ENCODE results near the gene ABCB9. TPM values are rescaled to one million over a fixed set of nuclear protein-coding genes. Genes with fewer than 3 reads are reported as not detected.

ABCB9 gene
- total and polyA plus RNA-seq, 2 of the 8 experiments (the other 6 are each of a cell fraction or from before 2014, with no cell fraction given): 3.8 to 8.0 TPM

GRCh38 chr12:122963941-122964265, 2.4 kb downstream of the ABCB9 start:
- POLR2A ChIA-PET (ENCODE audit: partially characterized antibody): interaction anchor here (0.9 kb wide), 1 partner anchor 16 kb away, joined by 3 read pairs; no protein-coding TSS in a partner anchor

More at GRCh38 chr12:122963941-122964265, 2.4 kb downstream of the ABCB9 start:
- Histone ChIP-seq H2BK15ac (ENCODE audit: low read length) (no peak overlapping the region), H2BK5ac (ENCODE audit: low read depth, low read length) (no peak overlapping the region), H4K8ac (ENCODE audit: extremely low read depth, insufficient read depth, low read length) (no peak overlapping the region; the same call in 1 of the 2 replicates), H3K9me3 (ENCODE audit: insufficient read depth in 2 of 2, low read depth in 1 of 2, low read length in 1 of 2) (no peaks in the 10 kb centered on the region), H3K56ac (replicated peaks; ENCODE audit: insufficient read length, low read depth, low read length) (no peak overlapping the region), H2AK5ac (ENCODE audit: low read depth, low read length) (no peak overlapping the region), H3K79me1 (ENCODE audit: low read depth, low read length) (no peaks in the 10 kb centered on the region), H4K5ac (ENCODE audit: insufficient read length, low read depth, low read length) (no peak overlapping the region), H3K9ac (replicated peaks in 1 of 4; ENCODE audit: extremely low read depth in 1 of 4, low read depth in 3 of 4, low read length in 3 of 4) (no peak overlapping the region), H2BK20ac (ENCODE audit: low read length) (no peak overlapping the region), H4K91ac (replicated peaks; ENCODE audit: insufficient read length, low read length) (no peak overlapping the region), H3K36me3 (ENCODE audit: control insufficient read depth in 2 of 4, insufficient read depth in 4 of 4, low read length in 3 of 4) (peaks cover 0 to 3% (median 0%) of the 10 kb centered on the region in 4 experiments; a peak in 1 of 8 replicates), H4K20me1 (replicated peaks in 1 of 2; ENCODE audit: control insufficient read depth in 1 of 2, insufficient read depth in 2 of 2, low read length in 2 of 2) (peaks cover 5 to 13% of the 10 kb centered on the region in 2 experiments), H3K27me3 (replicated peaks in 1 of 4; ENCODE audit: control insufficient read depth in 3 of 4, extremely low read depth in 1 of 4, insufficient read depth in 3 of 4, low read length in 3 of 4) (no peaks in the 10 kb centered on the region), H3K4ac (replicated peaks; ENCODE audit: insufficient read length, low read depth, low read length) (no peak overlapping the region), H2AFZ (ENCODE audit: low read length) (no peak overlapping the region), H3K4me3 (ENCODE audit: extremely low read depth in 1 of 4, insufficient read depth in 2 of 4, low read depth in 3 of 4, low read length in 4 of 4) (no peak overlapping the region), H3K79me2 (ENCODE audit: control insufficient read depth in 1 of 2, insufficient read depth in 2 of 2, low read length in 2 of 2) (no peaks in the 10 kb centered on the region), H3K23ac (ENCODE audit: insufficient read length) (no peak overlapping the region), H2BK120ac (replicated peaks; ENCODE audit: low read depth, low read length) (no peak overlapping the region), H3K14ac (ENCODE audit: insufficient read length) (no peak overlapping the region), H2BK12ac (ENCODE audit: low read depth, low read length) (no peak overlapping the region), H3K23me2 (ENCODE audit: low read depth, low read length) (peaks cover 3% of the 10 kb centered on the region; the same call in 1 of the 2 replicates), H3K4me1 (replicated peaks in 1 of 4; ENCODE audit: control insufficient read depth in 3 of 4, insufficient read depth in 4 of 4, low read length in 3 of 4) (peaks cover 4 to 5% (median 5%) of the 10 kb centered on the region in 4 experiments; a peak in 6 of 7 replicates), H3K27ac (ENCODE audit: low read depth, low read length) (no peak overlapping the region), H3K4me2 (ENCODE audit: insufficient read depth in 1 of 2, low read depth in 2 of 2, low read length in 2 of 2) (no peak overlapping the region), H3K18ac (ENCODE audit: extremely low read depth, low read length) (no peak overlapping the region)
- DNase-seq (ENCODE audit: low read depth in 1 of 2, low spot score in 2 of 2) (no peak), FAIRE-seq (no peak)
- 88% methylated on average over 4 of the region's 8 CpGs; no CpG with 5 or more reads in 1 of the 2 experiments for WGBS, 2 experiments (ENCODE audit: extremely low coverage in 1 of 2, insufficient coverage in 1 of 2, insufficient read length in 1 of 2, insufficient replicate concordance in 2 of 2, low coverage in 1 of 2, low lambda C conversion rate in 2 of 2, missing lambda C conversion rate in 1 of 2)
- no peak for TF ChIP-seq EGR1 (IDR thresholded peaks at IDR 0.05; ENCODE audit: borderline replicate concordance, low read depth, low read length)
- no peak for TF ChIP-seq TCF12 (IDR thresholded peaks at IDR 0.05; ENCODE audit: low read depth, low read length)
- TF ChIP-seq CREB1 (IDR thresholded peaks at IDR 0.05): no peak
- TF ChIP-seq KDM5A (IDR thresholded peaks at IDR 0.05; ENCODE audit: low read length): no peak
- TF ChIP-seq BACH1 (IDR thresholded peaks at IDR 0.05; ENCODE audit: low read length): no peak
- no peak for TF ChIP-seq CEBPB (IDR thresholded peaks at IDR 0.05; ENCODE audit: low read depth, low read length)
- TF ChIP-seq TAF7 (optimal IDR thresholded peaks at IDR 0.05; ENCODE audit: borderline replicate concordance, low read depth, low read length): no peak
- TF ChIP-seq ATF3 (IDR thresholded peaks at IDR 0.05; ENCODE audit: insufficient read depth, low read depth, low read length): no peak
- CTCF ChIA-PET (ENCODE audit: partially characterized antibody): interaction anchor here (0.8 to 2.0 kb wide), 7 partner anchors 9 to 274 kb away, joined by 3 to 8 read pairs (median 3); no protein-coding TSS in a partner anchor

All from H1 (cell line).